HG03460 (cell line): ENCODE data around the gene SCYGR4.

ENCODE experiments used
- ATAC-seq: cut with Tn5 transposase; IDR thresholded peaks from one replicate; pipeline ENCODE4 v1.9.1; 2021; ENCODE audit not compliant: unreplicated experiment

The SCYGR4 gene

GRCh38 chr2:227613272-227613660, 4.0 kb upstream of the SCYGR4 start:
- no peak for ATAC-seq

- no peak for ATAC-seq
These were observed 3.1 kb upstream of the SCYGR4 start for GRCh38 chr2:227614246-227614645.

GRCh38 chr2:227614740-227615139, 2.6 kb upstream of the SCYGR4 start, which contains the start of gene SCYGR3:
TSS of gene SCYGR3 (minus strand) at chr2:227614840. CDS start at chr2:227614840, 0 bp downstream.
- no peak for ATAC-seq

GRCh38 chr2:227615181-227615580, 2.1 kb upstream of the SCYGR4 start:
- ATAC-seq, result no peak

- no peak for ATAC-seq
These were observed 1.4 kb upstream of the SCYGR4 start for GRCh38 chr2:227615906-227616305.

GRCh38 chr2:227616631-227617030, 667 bp upstream of the SCYGR4 start:
- ATAC-seq, result no peak

- no peak for ATAC-seq
These were observed 5.9 kb downstream of the SCYGR4 start for GRCh38 chr2:227623226-227623625.

- ATAC-seq, result no peak
These were observed 8.1 kb downstream of the SCYGR4 start for GRCh38 chr2:227625420-227625819.

GRCh38 chr2:227626580-227627151, 9.4 kb downstream of the SCYGR4 start:
- no peak for ATAC-seq

GRCh38 chr2:227627769-227628168, 10.5 kb downstream of the SCYGR4 start:
- peak; percentile 91 for ATAC-seq

- no peak for ATAC-seq
These were observed 12.1 kb downstream of the SCYGR4 start for GRCh38 chr2:227629435-227629834.

- ATAC-seq, result no peak
These were observed 13.0 kb downstream of the SCYGR4 start for GRCh38 chr2:227630322-227630721.

- no peak for ATAC-seq
These were observed 15.5 kb downstream of the SCYGR4 start for GRCh38 chr2:227632827-227633226.

- ATAC-seq, result no peak
These were observed 16.9 kb downstream of the SCYGR4 start for GRCh38 chr2:227634201-227634600.

GRCh38 chr2:227642656-227643055, 25.4 kb downstream of the SCYGR4 start:
- ATAC-seq, result no peak

GRCh38 chr2:227643990-227644551, 26.8 kb downstream of the SCYGR4 start:
- no peak for ATAC-seq

GRCh38 chr2:227653419-227653818, 36.1 kb downstream of the SCYGR4 start:
- no peak for ATAC-seq

GRCh38 chr2:227654426-227654825, 37.1 kb downstream of the SCYGR4 start:
- no peak for ATAC-seq

- no peak for ATAC-seq
These were observed 38.2 kb downstream of the SCYGR4 start for GRCh38 chr2:227655454-227655853.

- no peak for ATAC-seq
These were observed 40.0 kb downstream of the SCYGR4 start for GRCh38 chr2:227657199-227657845.

GRCh38 chr2:227661025-227661649, 43.8 kb downstream of the SCYGR4 start:
- no peak for ATAC-seq

- no peak for ATAC-seq
These were observed 44.5 kb downstream of the SCYGR4 start for GRCh38 chr2:227661827-227662226.
